ENCODE measurements around the gene NUB1.

NUB1 gene

GRCh38 chr7:151408839-151409666 is 67.4 kb downstream of the NUB1 start:
- DNase-seq: no peak

DNA sequence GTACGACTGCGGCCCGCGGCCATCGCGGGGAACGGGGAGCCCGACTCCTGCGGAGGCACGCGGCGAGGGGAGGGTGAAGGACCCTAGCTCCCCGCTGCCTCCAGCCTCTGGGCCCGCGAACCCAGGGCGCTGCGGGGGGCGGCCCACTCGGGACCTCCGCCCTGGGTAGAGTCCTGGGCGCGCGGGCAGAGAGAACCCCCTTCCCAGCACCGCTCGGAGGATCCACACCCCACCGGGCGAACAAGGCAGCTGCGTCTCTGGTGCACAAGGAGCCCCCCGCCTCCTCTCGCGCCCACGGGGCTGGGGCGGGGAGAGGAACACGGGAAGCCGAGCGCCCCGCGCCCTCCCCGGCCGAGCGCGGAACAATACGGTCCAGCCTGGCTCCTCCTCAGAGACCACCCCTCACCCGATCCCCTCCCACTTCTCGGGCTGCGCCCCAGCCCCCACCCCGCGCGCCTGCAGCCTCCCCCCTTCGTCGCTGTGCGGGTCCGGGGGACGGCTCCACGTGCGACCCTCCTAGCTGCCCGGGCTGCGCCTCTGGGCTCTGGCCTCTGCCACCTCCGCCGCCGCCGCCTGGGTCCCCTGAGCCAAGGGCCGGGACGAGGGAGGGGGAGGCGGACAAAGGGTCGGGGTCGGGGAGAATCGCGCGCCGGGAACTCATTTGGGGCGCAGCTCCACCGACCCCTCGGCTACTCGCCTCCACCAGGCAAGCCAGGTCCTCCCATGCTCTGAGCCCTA is 68.2 kb downstream of the NUB1 start, which contains the start of gene WDR86:
Gene WDR86 (minus strand): TSS at position 372 of the 738 bp plus-strand sequence. CDS start 449 bp downstream, outside the sequence.
- DNase-seq: peak; percentile 40

- DNase-seq: no peak
These were observed 69.1 kb downstream of the NUB1 start for GRCh38 chr7:151410405-151411390.

- DNase-seq: no peak
These were observed 69.9 kb downstream of the NUB1 start for GRCh38 chr7:151411551-151411950.

DNA sequence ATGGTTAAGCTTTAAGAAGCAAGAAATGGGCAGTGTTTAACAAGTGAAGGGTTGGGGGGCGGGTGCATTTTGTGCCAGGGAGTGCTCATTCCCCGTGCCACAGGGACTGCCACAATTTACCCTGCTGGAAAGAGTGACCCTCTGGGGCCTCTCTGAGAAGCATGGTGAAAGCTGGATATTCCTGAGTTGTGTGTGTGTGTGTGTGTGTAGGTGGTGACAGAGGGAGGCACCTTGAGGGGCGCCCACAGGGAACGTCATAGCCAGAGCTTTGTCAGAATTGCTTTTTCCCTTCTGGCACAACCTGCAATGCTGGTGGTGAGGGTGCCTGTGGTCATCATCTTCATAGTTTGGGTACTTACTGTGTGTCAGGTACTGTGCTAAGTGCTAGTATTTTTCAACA is 70.7 kb downstream of the NUB1 start:
- DNase-seq: no peak

GRCh38 chr7:151413241-151413640 is 71.6 kb downstream of the NUB1 start:
- no peak for DNase-seq

GRCh38 chr7:151415375-151416105 is 73.9 kb downstream of the NUB1 start:
- no peak for DNase-seq

DNA sequence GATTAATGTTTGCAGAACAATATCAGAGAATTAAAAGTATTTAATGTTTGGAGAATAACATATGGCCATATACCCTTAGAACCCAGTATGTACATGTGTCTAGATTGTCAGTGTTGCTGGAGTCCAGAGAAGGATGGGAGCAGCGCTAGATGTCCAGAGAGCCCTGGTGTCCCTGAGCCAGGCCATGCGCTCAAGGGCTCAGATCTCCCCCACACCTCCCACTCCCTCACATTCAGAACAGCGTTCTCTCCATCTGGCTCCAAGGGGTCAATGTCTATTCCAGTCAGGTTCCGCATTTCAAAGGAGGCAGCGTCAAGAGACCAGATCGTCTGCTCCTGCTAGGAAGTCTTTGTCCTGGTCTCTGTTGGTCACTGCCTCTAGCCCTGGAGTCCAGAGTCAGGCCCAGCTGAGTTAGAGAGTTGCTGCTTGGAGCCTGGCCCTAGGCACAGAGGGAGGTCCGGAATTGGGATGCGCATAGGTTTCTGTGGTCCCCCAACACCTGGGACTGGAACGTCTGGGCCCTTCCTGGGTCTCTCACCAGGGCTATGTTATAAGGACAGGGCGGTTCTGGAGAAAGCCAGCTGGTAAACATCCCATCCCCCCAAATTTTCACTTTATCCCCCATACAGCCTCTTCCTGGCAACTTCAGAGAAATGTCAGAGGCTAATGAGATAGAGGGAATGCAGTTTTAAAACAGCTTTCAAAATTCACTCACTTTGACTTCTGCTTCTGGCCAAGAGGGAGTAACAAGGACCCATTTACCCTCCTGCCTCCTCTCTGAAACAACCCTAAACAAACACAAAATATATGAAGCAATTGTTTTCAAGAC is 74.7 kb downstream of the NUB1 start:
- DNase-seq: no peak

DNA sequence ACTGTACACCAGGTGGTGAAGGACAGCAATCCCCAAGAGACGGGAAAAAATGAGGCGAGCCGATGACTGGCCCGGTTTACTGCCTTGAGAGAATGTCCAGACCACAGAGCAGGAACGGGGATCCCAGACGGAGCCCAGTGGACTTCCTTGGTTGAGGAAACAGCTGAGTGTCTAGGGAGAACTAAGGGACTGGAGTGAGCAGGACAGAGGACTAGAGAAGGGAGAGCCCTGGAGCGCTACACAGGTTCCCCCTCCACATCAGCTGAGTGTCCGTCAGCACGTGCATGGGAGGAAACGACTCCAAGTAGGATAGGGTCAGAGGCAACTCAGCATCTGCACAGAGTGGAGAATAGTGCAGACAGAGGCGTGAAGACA is 75.3 kb downstream of the NUB1 start:
- DNase-seq: no peak

DNA sequence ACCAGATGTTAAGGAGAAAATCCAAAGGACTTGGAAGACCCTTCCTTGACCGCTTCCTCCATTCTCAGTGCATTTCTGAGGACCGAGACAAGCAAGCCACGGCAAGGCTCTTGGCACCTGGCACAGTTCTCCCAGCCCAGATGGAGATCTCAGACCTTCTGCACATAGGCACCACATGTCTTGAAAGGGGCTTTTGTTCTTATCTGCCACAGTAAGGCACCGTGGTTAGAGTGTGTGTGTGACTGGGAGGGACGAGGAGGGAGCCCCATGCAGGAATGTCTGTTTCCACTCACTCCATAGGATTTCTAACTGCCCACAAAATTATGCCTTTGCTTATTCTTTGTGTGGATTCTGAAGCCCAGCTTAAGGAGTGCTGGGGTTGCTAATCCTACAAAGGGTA is 78.5 kb downstream of the NUB1 start:
- DNase-seq: no peak

- DNase-seq: no peak
These were observed 80.6 kb downstream of the NUB1 start for GRCh38 chr7:151422212-151422611.

- no peak for DNase-seq
These were observed 81.6 kb downstream of the NUB1 start for GRCh38 chr7:151423226-151423625.

DNA sequence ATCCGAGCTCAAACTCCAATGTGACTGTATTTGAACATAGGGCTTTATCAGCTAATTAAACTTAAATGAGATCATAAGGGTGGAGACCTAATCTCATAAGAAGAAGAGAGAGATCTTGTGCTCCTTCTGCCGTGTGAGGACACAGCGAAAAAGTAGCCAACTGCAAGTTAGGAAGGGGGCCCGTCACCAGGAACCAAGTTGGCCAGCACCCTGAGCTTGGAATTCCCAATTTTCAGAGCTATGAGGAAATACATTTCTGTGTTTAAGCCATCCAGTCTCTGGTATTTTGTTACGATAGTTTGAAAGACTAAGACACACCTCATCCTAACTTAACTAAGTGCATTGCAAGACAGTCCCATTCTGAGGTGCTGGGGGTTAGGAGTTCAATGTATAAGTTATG is 82.3 kb downstream of the NUB1 start:
- DNase-seq: no peak

DNA sequence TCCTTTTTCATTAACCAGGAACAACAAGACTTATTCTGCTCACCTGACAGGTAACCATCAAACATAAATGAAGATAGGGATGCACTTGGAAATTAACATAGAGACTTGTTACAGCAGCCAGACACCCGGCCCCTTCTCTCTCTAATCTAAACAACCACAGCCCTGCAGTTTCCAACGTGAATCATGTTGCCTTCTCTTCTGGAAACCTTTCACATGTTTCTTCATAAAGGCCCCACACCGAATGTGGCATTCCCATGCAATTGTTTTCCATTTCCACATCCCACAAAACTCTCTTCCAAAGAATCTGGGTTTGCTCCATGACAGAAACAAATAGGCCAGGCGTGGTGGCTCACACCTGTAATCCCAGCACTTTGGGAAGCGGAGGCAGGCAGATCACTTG is 83.2 kb downstream of the NUB1 start:
- no peak for DNase-seq

DNA sequence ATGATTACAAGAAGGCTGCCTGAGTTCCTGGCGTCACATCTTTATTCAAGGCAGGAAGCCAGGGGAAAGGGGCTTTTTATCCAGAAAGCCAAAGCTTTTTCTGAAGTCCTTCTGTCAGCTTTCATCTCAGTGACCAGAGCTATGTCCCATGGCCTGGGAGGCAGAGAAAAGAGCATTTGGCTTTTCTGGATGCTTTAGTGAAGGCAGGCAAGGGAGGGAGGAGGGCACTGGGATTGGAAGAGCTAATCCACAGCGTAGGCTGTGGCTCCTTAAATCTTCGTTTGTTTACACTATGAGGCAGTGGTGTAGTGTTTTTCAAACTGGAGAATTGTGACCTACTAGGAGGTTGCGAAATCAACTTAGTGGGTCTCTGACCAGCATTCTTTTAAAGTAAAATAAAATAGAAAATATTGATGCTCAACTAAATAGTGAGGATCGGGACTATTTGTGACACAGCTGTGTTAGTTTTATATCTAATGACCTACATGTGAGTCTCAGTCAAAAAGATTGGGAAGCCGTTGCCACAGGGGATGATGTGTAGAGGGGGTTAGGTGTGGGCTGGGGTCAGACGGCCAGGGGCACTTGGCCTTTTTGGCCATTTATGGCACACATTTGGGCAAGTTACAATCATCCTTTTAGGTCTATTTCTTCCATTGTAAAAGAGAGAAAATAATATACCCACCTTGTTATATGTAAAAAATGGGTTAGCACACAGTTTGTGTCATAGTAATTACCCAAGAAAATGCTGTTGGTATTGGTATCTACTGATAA is 84.2 kb downstream of the NUB1 start:
- no peak for DNase-seq

- DNase-seq: no peak
These were observed 84.9 kb downstream of the NUB1 start for GRCh38 chr7:151426441-151426903.

DNA sequence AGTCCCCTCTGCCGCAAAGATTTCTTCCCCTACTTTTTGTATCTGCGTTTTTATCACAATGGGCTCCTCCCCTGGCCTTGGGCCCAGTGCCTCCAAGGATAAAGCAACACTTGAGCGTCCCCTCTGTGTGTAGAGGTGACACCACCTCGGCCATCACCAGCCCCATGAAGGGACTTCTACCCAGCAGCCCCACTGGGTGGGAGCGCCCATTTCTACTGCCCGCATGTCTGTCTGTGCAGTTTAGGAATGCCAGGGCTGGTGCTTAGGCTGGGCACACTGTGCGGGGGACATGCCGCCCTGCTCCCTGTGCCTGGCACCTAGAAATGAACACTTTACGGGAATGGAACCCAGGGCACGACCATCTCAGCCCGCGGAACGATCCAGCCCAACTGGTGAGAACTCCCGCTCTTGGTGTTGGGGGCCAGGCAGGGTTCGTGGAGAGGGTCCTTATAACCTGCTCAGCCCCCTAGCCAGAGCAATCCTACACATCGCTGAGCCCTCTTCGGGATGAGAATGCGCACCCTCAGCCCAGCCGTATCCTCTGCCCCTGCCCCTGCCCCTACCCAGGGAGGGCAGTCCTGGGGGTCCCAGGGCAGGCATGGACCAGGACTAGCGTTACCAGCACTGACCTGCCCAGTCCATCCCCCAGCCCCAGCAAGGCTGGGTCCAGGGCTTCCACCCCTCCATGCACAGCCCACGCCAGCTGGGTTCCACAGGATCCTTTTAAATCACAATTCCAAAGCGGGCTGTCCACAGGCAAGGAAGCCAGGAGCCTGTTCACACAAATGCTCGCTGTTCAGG is 85.5 kb downstream of the NUB1 start:
- DNase-seq: no peak

GRCh38 chr7:151427705-151428377 is 86.2 kb downstream of the NUB1 start:
- DNase-seq: peak; percentile 48
